Testis (tissue), 3 donors: ENCODE data around the gene KLHL26. TPM values are rescaled to one million over a fixed set of nuclear protein-coding genes. Genes with fewer than 3 reads are reported as not detected.

Experiments
- DNase-seq: peaks from one replicate; pipeline ENCODE4 v3.0.0-alpha.2; 2019
- H3K27ac ChIP-seq, 2 donors: fragments of 200-600 bp; sonication (generic); one replicate each; pipeline ENCODE4 v1.5.1; 2019
- H3K27me3 ChIP-seq: fragments of 200-600 bp; sonication (generic); one replicate; pipeline ENCODE4 v1.5.1; 2019
- H3K36me3 ChIP-seq: fragments of 200-600 bp; sonication (generic); one replicate; pipeline ENCODE4 v1.5.1; 2017; ENCODE audit warnings: low read depth; ENCODE audit errors: missing control alignments
- H3K4me1 ChIP-seq: fragments of 200-600 bp; sonication (generic); one replicate; pipeline ENCODE4 v1.5.1; 2019
- H3K4me3 ChIP-seq, 2 donors: fragments of 200-600 bp; sonication (generic); one replicate each; pipeline ENCODE4 v1.5.1; 2017 to 2019
- H3K9me3 ChIP-seq: fragments of 200-600 bp; sonication (generic); one replicate; pipeline ENCODE4 v1.5.1; 2017
- CTCF ChIP-seq, 3 experiments: fragments of 450-650 bp in 2 of 3; fragments of 200-600 bp in 1 of 3; sonication (generic) in 1 of 3; IDR thresholded peaks; one replicate each; pipeline ENCODE4 v1.5.1; 2016 to 2019; ENCODE audit warnings: antibody characterized with exemption in 3 of 3, mild to moderate bottlenecking in 2 of 3, moderate library complexity in 1 of 3
- POLR2A ChIP-seq: fragments of 450-650 bp; IDR thresholded peaks from one replicate; pipeline ENCODE4 v1.6.1; 2017; ENCODE audit warnings: antibody characterized with exemption, mild to moderate bottlenecking, moderate library complexity
- WGBS, 2 donors: methylation state at CpG; one replicate each; pipeline ENCODE4 v1.1.5; 2018; 5-methylcytosine and 5-hydroxymethylcytosine counted together
- intact Hi-C: fragments of 100-400 bp; cut with DNase I; formaldehyde crosslinking; loops from one replicate; pipeline ENCODE4 v1.15.1; 2023; ENCODE audit warnings: low total_unique reads
- polyA plus RNA-seq: library from polyadenylated mRNA; stranded (reverse); fragments of 350-450 nt; fragmentation: Illumina TruSeq; extraction: RNeasy Lipid Tissue Mini Kit (QIAGEN cat#74804); gene quantifications from one replicate; pipeline ENCODE4 v1.2.3, GENCODE V29; 2014; ENCODE audit warnings: low read depth, low replicate concordance; ENCODE audit not compliant: insufficient read depth
- total RNA-seq, 2 donors: library from RNA; depleted of rRNA; stranded (reverse); fragments of >200 nt; gene quantifications; one replicate each; pipeline ENCODE4 v1.2.3, GENCODE V29; 2016

The KLHL26 gene
- total and polyA plus RNA-seq, 3 donors from 2014 or later: 10.6 to 32.3 (median 16.5) TPM

- 85 to 89% methylated on average over 4 to 57 of the region's 58 CpGs for WGBS, 2 donors
- Histone ChIP-seq H3K4me1 (peaks cover 13% of the 10 kb centered on the region), H3K27me3 (no peaks in the 10 kb centered on the region), H3K9me3 (no peaks in the 10 kb centered on the region), H3K27ac (no peak overlapping the region), H3K4me3 (peak overlapping the region in 1 of 2 donors; percentile 2), H3K36me3 (no peaks in the 10 kb centered on the region)
- intact Hi-C loops: no loop called here
- TF ChIP-seq CTCF (IDR thresholded peaks at IDR 0.05) (no peak), POLR2A (no peak)
- DNase-seq: no peak
Measured at GRCh38 chr19:18668744-18669523, 32.1 kb downstream of the KLHL26 start.

GRCh38 chr19:18669524-18669817 lies 32.6 kb downstream of the KLHL26 start:
- Histone ChIP-seq H3K27me3 (no peaks in the 10 kb centered on the region), H3K27ac (no peak overlapping the region), H3K36me3 (no peaks in the 10 kb centered on the region), H3K4me3 (no peak overlapping the region), H3K9me3 (no peaks in the 10 kb centered on the region), H3K4me1 (peaks cover 13% of the 10 kb centered on the region)
- WGBS, 2 donors: 91 to 95% methylated on average over 12 of the region's 12 CpGs
- DNase-seq: no peak
- intact Hi-C loops: no loop called here
- TF ChIP-seq CTCF (IDR thresholded peaks at IDR 0.05) (no peak), POLR2A (no peak)

- TF ChIP-seq POLR2A: no peak
- no peak for TF ChIP-seq CTCF (IDR thresholded peaks at IDR 0.05)
- H3K27ac ChIP-seq: no peak overlapping the region
- H3K27me3 ChIP-seq: no peaks in the 10 kb centered on the region
- no peak for DNase-seq
- intact Hi-C loops: no loop called here
- H3K4me3 ChIP-seq: no peak overlapping the region
- peaks cover 13% of the 10 kb centered on the region for H3K4me1 ChIP-seq
- WGBS, 2 donors: 90 to 95% methylated on average over 11 of the region's 11 CpGs
- no peaks in the 10 kb centered on the region for H3K36me3 ChIP-seq
- H3K9me3 ChIP-seq: no peaks in the 10 kb centered on the region
Measured at GRCh38 chr19:18669883-18670282, 33.1 kb downstream of the KLHL26 start.

GRCh38 chr19:18670312-18670711 lies 33.5 kb downstream of the KLHL26 start:
- Histone ChIP-seq H3K4me3 (no peak overlapping the region), H3K36me3 (no peaks in the 10 kb centered on the region), H3K27me3 (no peaks in the 10 kb centered on the region), H3K9me3 (no peaks in the 10 kb centered on the region), H3K4me1 (peaks cover 13% of the 10 kb centered on the region), H3K27ac (no peak overlapping the region)
- TF ChIP-seq POLR2A: no peak
- TF ChIP-seq CTCF (IDR thresholded peaks at IDR 0.05): no peak
- no peak for DNase-seq
- 83 to 93% methylated on average over 13 of the region's 13 CpGs for WGBS, 2 donors
- intact Hi-C loops: no loop called here
